Activated naive CD4-positive, alpha-beta T cell treated with anti-CD3 and anti-CD28 coated beads, Interleukin-2, amount 50 U/mL, for 72 hours (primary cell): ENCODE data around the gene MAGEB17. TPM values are rescaled to one million over a fixed set of nuclear protein-coding genes. Genes with fewer than 3 reads are reported as not detected.
"Not testable (repeated sequence)": the region's sequence is repeated elsewhere in the genome, so short reads cannot be mapped to it uniquely, and the experiment has no call there.

ENCODE experiments used
- ATAC-seq, 2 donors: fragments of 150-1000 bp; cut with Tn5 transposase; 2 replicates each; pipeline ENCODE4 v1.10.0; 2021; ENCODE audit warnings: mild to moderate bottlenecking in 2 of 2, moderate library complexity in 2 of 2
- DNase-seq, 2 donors: peaks; one replicate each; pipeline ENCODE4 v3.0.0; 2021 to 2022; ENCODE audit warnings: low spot score in 2 of 2
- H3K27ac Mint-ChIP-seq, 2 donors: one replicate each; pipeline ENCODE4 v1.8.0; 2022; ENCODE audit warnings: mild to moderate bottlenecking in 2 of 2, mixed read lengths in 2 of 2
- H3K36me3 Mint-ChIP-seq, 2 donors: one replicate each; pipeline ENCODE4 v1.8.0; 2022; ENCODE audit warnings: mixed read lengths in 2 of 2
- H3K9me3 Mint-ChIP-seq, 2 donors: one replicate each; pipeline ENCODE4 v1.8.0; 2022; ENCODE audit warnings: mixed read lengths in 2 of 2
- total RNA-seq, 2 donors: library from RNA; stranded (reverse); gene quantifications; one replicate each; pipeline ENCODE4 v1.2.3, GENCODE V29; 2022

The MAGEB17 gene
- total RNA-seq, 2 donors from 2014 or later: not detected

DNA sequence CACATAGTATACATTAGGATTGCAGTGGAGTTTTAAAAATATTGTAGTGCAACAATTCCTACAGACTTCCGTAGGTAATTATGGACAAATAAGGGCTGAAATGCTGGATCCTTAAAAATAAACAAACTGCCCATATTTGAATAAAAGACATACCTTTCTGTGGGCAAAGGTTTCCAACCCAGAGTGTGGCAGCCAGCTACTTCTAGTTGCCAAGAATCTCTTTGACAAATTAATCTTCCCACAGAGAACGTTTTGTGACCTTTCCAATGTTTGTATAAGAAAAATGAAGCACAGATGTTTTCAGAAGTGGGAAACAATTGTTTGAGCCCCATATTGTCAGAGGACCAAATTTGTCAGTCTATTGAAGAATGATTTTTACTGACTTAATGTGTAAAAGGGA, 22.9 kb upstream of the MAGEB17 start:
- Mint-ChIP-seq H3K36me3 (no peaks in the 10 kb centered on the region), H3K9me3 (peaks cover 0 to 3% of the 10 kb centered on the region in 2 donors), H3K27ac (no peak overlapping the region)
- no peak for DNase-seq
- no peak for ATAC-seq

DNA sequence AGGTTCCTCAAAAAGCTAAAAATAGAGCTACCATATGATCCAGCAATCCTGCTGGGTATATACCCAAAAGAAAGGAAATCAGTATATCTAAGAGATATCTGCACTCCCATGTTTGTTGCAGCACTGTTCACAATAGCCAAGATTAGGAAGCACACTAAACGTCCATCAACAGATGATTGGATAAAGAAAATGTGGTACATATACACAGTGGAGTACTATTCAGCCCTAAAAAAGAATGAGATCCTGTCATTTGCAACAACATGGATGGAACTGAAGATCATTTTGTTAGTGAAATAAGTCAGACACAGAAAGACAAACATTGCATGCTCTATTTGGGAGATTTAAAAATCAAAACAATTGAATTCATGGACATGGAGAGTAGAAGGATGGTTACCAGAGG, 22.2 kb upstream of the MAGEB17 start:
- H3K36me3 Mint-ChIP-seq, DNase-seq, ATAC-seq, H3K9me3 Mint-ChIP-seq, H3K27ac Mint-ChIP-seq: not testable (repeated sequence)

DNA sequence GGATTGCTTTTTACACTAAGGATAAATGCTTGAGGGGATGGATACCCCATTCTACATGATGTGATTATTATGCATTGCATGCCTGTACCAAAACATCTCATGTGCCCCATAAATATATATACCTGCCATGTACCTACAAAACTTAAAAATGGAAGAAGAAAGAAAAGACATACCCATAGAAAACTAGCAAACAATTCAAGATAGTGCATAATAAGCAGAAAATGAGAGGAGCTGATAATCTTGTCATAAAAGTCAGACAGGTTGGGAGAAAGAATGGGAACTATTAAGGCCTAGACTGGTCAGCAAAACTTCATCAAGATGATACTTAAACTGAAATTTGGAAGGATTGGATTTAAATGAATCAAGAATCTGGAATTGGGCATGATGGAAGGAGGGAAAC, 21.6 kb upstream of the MAGEB17 start:
- no peak overlapping the region for H3K27ac Mint-ChIP-seq
- no peaks in the 10 kb centered on the region for H3K36me3 Mint-ChIP-seq
- DNase-seq (no peak), ATAC-seq (no peak)
- H3K9me3 Mint-ChIP-seq: peaks cover 0 to 3% of the 10 kb centered on the region in 2 donors

DNA sequence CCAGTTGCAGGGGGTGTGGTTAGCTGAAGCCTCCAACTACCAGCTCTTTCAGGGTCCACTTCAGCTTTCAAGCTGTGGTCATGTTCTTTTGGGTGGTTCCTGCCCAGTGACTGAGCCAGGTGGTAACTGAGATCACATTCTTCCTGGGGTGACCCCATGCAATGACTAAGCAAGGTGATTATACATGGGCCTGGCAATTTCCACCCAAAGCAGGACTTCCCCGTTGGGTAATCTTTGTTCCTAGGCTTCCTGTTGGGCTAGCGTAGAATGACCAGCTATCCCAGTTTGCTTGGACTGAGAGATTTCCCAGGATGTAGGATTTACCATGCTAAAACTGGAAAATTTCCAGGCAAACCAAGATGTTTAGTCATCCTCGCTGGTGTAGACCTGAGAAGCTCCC, 18.4 kb upstream of the MAGEB17 start:
- no peak for DNase-seq
- no peak for ATAC-seq
- no peaks in the 10 kb centered on the region for H3K36me3 Mint-ChIP-seq
- H3K27ac Mint-ChIP-seq: no peak overlapping the region
- H3K9me3 Mint-ChIP-seq: peaks cover 0 to 3% of the 10 kb centered on the region in 2 donors

DNA sequence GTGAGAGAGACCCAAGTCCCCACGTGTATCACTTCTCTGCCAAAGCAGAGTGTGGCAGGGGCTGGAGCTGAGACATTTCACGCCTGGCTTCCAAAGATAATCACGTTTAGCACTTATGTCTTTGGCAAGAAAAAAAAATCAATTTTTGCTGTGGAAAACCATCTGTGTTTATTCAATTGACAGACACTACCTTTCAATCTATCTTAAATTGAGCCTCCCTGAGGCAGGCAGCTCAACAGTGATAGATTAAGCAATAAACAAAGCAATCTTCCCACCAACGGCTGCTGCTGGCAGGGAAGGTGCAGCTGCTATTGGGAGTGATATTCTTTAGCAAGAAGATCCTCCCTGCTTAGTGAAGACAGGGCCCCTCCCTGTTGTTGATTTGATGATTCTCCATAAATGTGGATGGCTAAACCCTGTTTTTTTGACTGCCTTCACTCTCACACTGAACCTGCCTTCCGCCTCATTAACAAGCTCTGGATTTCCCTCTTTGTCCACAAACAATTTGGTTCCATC, 11.6 kb upstream of the MAGEB17 start:
- Mint-ChIP-seq H3K36me3 (no peaks in the 10 kb centered on the region), H3K27ac (no peak overlapping the region), H3K9me3 (no peaks in the 10 kb centered on the region)
- ATAC-seq: no peak
- no peak for DNase-seq

DNA sequence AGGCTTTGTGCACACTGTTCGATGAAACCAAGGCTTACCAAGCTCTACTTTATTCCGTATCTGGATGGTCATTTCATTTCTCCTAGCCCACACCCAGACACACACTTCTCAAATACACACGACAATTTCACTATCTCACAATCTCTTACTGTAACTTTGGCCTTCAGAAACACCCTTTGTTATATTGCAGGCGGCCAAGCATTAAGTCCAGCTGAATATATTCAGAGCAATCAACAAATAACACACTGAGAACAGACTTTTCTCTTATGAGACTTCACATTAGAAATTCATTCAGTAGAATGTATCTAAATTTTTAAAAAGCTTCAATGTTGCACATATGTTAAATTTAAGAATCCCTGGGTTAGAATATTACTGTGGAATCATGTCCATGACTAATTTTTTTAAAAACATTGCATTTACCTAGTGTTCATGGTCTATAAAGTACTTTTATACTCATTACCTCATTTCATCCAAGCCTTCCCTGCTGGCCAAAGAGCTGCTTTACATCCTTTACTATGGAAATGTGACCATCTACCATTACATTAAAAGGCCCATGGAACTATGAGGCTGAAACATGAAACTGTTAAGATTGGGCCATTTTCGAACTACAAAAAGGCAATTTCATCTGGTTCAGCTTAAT, 10.5 kb upstream of the MAGEB17 start:
- H3K27ac Mint-ChIP-seq: no peak overlapping the region
- ATAC-seq: no peak
- DNase-seq: no peak
- no peaks in the 10 kb centered on the region for H3K36me3 Mint-ChIP-seq
- H3K9me3 Mint-ChIP-seq: no peaks in the 10 kb centered on the region

DNA sequence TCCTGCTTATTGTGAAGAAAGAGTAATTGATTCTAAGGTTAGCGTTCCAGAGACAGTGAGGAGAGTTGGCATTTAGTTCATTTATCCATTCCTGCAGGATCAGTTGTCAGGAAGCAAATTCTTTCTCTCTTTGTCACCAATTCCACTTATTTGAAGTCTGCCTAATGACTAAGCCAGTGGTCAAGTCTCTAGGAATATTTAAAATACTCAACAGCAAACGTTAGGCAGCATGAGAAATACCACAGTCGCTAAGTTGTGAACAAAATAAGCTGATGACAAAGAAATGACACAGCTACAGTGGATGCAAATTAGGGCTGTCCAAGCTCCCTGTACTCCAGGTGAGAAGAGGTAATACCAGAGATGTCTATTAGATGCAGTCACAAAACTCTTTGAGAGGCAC, 6.6 kb upstream of the MAGEB17 start:
- no peaks in the 10 kb centered on the region for H3K36me3 Mint-ChIP-seq
- DNase-seq: no peak
- no peaks in the 10 kb centered on the region for H3K9me3 Mint-ChIP-seq
- ATAC-seq: no peak
- no peak overlapping the region for H3K27ac Mint-ChIP-seq

DNA sequence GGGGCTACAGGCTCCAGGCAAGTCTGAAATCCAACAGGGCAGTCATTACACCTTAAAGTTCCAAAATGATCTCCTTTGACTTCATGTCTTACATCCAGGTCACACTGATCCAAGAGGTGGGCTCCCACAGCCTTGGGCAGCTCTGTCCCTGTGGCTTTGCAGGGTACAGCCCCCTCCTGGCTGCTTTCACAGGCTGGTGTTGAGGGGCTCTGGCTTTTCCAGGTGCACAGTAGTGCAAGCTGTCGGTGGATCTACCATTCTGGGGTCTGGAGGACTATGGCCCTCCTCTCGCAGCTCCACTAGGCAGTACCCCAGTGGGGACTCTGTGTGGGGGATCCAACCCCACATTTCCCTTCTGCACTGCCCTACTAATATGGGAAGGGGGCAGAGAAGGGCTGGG, 6.1 kb upstream of the MAGEB17 start:
- H3K27ac Mint-ChIP-seq, H3K36me3 Mint-ChIP-seq, ATAC-seq, H3K9me3 Mint-ChIP-seq, DNase-seq: not testable (repeated sequence)

DNA sequence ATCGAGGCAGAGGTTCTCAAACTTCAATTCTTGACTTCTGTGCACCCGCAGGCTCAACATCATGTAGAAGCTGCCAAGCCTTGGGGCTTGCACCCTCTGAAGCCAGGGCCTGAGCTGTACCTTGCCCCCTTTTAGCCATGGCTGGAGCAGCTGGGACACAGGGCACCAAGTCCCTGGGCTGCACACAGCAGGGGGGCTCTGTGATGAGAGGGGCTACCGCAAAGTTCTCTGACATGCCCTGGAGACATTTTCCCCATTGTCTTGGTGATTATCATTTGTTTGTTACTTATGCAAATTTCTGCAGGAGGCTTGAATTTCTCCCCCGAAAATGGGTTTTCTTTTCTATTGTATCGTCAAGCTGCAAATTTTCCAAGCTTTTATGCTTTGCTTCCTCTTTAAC, 4.9 kb upstream of the MAGEB17 start:
- no peaks in the 10 kb centered on the region for H3K36me3 Mint-ChIP-seq
- H3K9me3 Mint-ChIP-seq: no peaks in the 10 kb centered on the region
- H3K27ac Mint-ChIP-seq: no peak overlapping the region
- DNase-seq (no peak), ATAC-seq (no peak)

DNA sequence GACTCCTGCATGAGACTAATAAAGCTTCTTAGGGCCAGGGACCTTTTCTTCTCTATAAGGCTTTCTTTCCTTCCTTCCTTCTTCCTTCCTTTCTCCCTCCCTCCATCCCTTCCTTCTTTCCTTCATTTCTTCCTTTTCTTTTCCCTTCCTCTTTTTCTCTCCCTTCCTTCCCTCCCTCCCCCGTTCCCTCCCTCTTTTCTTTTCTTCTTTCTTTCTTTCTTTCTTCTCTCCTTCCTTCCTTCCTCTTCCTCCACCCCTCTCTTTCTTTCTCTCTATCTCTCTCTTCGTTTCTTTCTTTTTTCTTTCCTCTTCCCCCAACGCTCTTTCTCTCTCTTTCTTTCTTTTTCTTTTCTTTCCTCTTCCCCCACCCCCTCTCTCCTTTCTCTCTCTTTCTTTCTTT, 2.5 kb upstream of the MAGEB17 start:
- Mint-ChIP-seq H3K9me3 (no peaks in the 10 kb centered on the region), H3K36me3 (no peaks in the 10 kb centered on the region), H3K27ac (no peak overlapping the region)
- ATAC-seq (no peak), DNase-seq (no peak)

DNA sequence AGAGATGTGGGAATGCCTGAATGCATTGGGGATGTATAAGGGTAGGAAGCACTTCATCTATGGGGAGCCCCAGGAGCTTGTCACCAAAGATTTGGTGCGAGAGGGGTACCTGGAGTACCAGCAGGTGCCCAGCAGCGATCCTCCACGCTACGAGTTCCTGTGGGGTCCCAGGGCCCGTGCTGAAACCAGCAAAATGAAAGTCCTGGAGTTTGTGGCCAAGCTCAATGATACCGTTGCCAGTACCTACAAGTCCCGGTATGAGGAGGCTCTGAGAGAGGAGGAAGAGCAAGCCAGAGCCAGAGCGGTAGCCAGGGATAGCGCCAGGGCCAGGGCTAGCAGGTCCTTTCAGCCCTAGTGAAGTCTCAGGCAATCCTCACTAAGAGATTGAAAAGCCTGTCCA, 3.8 kb downstream of the MAGEB17 start:
- Mint-ChIP-seq H3K9me3 (no peaks in the 10 kb centered on the region), H3K27ac (no peak overlapping the region), H3K36me3 (no peaks in the 10 kb centered on the region)
- ATAC-seq: no peak
- DNase-seq: no peak

DNA sequence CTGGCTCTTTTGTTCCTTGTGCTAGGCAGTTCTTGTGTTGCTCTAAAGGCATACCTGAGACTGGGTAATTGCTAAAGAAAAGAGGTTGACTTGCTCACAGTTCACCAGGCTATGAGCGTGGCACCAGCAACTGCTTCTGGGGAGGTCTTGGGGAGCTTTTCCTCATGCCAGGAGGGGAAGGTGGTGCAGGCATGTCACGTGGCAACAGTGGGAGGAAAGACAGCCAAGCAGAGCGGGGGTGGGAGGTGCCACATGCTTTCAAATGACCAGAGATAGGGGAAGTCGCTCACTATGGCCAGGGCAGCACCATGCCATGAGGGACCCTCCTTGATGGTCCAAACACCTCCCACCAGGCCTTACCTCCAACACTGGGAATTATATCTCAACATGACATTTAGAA, 4.7 kb downstream of the MAGEB17 start:
- Mint-ChIP-seq H3K9me3 (no peaks in the 10 kb centered on the region), H3K36me3 (no peaks in the 10 kb centered on the region), H3K27ac (no peak overlapping the region)
- no peak for DNase-seq
- ATAC-seq: no peak

DNA sequence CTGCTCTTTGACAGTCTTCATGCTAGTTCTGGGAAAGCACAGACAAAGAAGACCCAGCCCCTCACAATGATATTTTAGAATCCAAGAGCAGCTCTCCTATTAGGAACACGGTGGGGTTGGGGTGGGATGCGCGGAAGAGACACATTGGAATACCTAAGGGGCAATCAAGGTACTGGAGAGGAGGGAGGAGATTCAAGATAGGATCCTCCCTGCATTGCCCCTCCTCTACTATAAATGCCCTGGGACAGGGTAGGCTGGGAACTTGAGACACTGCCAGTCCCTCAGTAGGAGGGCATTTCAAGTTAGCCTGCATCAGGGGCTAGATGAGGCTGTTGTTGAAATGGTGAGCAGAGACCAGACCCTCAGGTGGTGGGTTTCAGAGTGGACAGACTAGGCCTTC, 5.1 kb downstream of the MAGEB17 start:
- ATAC-seq (no peak), DNase-seq (no peak)
- Mint-ChIP-seq H3K9me3 (no peaks in the 10 kb centered on the region), H3K36me3 (no peaks in the 10 kb centered on the region), H3K27ac (no peak overlapping the region)

DNA sequence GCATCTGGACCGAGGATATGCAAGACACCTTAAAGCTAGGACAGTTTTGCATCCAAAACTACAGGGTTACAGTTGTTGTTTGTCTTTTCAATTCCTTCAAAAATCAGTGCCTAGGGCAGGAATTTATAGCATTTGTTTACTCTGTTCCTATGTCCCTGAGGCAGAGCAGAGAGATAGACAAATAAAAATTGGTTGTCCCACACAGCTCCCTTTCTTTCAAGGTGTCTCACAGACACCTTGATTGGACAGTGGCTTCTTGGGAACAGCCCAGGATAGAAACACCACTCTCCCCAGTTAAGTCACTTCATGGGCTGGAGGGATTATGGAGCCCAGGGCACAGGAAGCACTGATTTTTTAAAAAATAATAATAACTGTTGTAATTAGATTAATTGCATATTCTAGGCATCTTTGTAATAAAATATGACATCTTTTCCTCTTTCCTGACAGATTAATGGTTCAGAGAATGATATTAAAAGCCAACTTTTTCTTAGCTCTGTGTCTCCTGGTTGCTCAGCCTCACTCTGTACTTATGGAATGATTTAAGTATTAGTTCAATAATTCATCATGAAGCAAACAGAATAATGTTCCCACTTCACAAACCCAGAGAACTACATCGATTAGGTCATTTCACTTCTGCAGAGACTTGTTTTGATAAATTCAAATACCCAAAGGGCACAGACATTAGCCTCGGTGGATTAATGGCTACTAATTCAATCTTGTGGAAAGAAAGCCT, 8.2 kb downstream of the MAGEB17 start:
- DNase-seq (no peak), ATAC-seq (no peak)
- no peak overlapping the region for H3K27ac Mint-ChIP-seq
- no peaks in the 10 kb centered on the region for H3K9me3 Mint-ChIP-seq
- no peaks in the 10 kb centered on the region for H3K36me3 Mint-ChIP-seq

DNA sequence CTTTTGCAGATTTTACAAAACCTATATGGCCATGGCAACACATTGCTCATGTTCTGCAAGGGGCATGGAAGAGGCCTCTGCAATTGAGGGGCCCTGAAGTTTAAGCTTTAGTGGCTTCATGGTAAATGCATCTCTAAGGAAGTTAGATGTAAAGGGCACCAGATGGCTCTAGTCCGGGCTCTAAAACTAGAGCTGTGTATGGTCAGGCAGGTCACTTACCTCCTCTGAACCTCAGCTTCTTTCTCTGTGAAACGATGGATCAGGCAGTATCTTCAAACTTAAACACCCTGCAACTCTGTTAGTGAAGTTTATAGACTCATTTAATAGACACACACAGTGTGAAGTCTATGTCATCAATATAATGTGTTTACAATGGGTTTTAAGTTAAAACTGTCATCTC, 10.0 kb downstream of the MAGEB17 start:
- no peak overlapping the region for H3K27ac Mint-ChIP-seq
- H3K36me3 Mint-ChIP-seq: no peaks in the 10 kb centered on the region
- H3K9me3 Mint-ChIP-seq: no peaks in the 10 kb centered on the region
- DNase-seq (no peak), ATAC-seq (no peak)

DNA sequence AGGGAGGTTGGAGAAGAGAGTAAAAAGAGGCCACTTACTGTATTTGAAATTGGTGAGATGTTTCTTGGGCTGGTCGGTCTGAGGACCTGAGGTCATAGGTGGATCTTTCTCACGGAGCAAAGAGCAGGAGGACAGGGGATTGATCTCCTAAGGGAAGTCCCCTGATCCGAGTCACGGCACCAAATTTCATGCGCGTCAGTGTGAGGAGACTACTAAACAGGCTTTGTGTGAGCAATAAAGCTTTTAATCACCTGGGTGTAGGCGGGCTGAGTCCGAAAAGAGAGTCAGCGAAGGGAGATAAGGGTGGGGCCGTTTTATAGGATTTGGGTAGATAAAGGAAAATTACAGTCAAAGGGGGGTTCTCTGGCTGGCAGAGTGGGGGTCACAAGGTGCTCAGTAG, 16.6 kb downstream of the MAGEB17 start:
- H3K27ac Mint-ChIP-seq, H3K36me3 Mint-ChIP-seq, H3K9me3 Mint-ChIP-seq, ATAC-seq, DNase-seq: not testable (repeated sequence)

DNA sequence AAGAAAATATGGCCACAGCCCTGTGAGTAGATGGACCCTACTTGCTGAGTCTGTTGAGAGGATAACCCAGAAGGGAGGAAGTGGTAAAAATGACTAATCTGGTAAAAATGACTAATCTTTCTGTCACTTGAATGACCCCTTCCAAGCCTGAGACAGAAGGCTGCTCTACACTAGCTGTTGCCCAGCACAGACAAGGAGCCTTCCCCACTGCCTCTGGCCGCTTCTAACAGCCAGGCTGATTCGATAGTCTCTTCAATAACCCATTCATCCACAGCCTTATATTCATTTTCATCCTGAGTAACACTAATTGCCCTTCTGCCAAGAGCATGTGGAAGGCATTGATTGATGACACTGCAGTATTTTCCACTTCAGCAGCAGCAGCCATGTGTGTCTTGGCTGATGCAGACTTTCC, 18.4 kb downstream of the MAGEB17 start:
- H3K27ac Mint-ChIP-seq: no peak overlapping the region

DNA sequence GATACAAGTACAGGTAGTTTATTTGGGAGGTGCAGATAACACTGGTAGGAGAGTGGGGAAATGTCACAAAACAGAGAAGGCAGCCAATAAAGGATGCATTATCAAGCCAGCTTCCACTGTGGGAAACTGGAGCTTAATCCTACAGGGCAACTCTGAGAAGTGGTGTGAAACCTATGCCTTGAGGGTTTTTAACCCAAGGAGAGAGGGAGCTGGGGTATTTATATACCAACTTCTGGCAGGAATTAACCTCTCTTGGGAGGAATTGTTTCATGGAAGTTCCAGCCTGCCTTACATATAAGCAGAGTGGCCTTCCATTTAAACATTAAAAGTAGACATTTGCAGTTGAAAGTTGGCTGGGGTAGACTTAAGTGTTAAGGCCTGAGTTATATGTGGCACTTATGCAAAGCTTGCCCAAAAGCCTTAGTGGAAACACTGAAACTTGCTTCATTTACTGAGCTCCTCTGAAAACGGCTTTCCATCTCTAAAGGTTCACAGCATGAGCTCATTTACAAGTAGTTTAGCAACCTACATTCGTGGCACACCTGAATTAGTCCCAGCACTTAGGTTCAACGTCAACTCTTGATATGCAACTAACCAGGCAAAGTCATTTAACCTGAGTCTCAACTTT, 19.2 kb downstream of the MAGEB17 start:
- DNase-seq: no peak
- Mint-ChIP-seq H3K36me3 (no peaks in the 10 kb centered on the region), H3K27ac (no peak overlapping the region), H3K9me3 (no peaks in the 10 kb centered on the region)
- ATAC-seq: no peak

More for the DNA sequence above, 18.4 kb downstream of the MAGEB17 start:
- DNase-seq: no peak
- Mint-ChIP-seq H3K9me3 (no peaks in the 10 kb centered on the region), H3K36me3 (no peaks in the 10 kb centered on the region)
- ATAC-seq: peak; percentile 86 to 89
